GM21737 (cell line): ENCODE results near the gene PGAP1.
A peak's percentile ranks its signal among the peaks of the same experiment; 100 is the strongest.
"Not testable (repeated sequence)": the region's sequence is repeated elsewhere in the genome, so short reads cannot be mapped to it uniquely, and the experiment has no call there.

Experiments
- ATAC-seq: cut with Tn5 transposase; IDR thresholded peaks from one replicate; pipeline ENCODE4 v1.9.1; 2021; ENCODE audit warnings: mild to moderate bottlenecking, moderate library complexity; ENCODE audit not compliant: unreplicated experiment

PGAP1 gene

DNA sequence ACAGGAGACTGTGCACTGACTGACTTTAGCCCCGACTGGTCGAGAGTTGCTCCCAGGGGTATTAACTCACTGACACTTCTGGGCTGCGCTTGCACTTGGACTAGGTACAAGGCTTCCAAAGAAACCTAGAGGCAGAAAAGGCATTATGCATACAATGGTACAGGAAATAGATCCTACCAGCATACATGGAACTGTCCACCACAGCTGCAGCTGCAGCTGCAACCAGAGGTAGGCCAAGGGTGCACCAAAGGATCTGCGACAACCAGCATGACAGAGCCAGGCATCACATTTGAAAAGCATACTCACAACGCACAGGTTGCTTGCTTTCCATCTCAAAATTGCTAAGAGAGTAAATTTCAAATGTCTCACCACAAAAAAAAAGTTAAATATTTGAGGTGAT is 22.6 kb upstream of the PGAP1 start:
- ATAC-seq: no peak

DNA sequence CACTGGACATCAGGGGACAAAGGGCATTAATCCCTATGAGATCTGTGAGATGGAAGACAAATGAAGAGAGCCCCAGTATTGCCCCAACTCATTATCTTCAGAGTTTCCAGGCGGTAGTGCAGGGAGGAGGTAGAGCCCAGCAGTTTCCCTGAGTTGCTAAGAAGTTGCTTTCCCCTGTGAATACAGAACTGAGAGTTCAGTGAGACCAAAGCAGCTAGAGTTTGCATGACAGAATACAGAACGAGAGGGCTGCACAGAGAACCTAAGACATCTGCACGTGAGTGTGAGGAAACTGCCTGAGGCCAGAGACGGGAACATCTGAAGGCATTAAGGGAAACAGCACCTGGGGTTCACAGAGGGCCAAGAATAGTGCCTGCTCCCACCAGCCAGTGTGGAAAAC is 18.1 kb upstream of the PGAP1 start:
- ATAC-seq: peak; percentile 93

DNA sequence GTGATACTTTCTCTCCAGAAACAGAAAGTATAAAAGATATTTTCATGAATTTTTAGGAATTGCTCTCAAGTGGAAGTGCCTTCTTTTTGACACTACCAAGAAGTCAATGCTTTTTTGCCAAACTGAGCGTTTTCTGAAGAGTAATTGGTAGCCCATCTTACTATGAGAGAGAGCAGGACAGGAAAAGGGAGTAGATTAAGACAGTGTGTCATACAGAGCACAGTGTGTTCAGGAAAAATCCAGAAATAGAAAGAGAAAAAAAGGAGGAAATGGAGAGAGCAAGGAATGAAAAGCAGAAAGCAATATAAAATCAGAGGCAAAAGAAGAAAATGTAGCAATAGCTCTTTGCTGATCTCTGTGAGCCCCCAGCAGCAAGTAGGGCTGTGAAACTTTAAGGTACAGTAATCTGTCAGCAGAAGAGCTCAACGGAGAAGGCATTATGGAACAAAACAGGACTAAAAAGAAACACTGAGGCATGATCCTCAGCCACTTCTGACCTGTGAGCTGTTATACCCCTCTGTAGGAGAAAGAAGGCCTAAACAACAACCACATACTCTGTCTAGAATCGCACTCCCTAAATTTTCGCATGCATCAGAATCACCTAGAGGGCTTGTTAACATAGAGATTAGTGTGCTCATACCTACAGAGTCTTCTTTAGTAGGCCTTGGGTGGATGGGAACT is 15.0 kb upstream of the PGAP1 start:
- no peak for ATAC-seq

DNA sequence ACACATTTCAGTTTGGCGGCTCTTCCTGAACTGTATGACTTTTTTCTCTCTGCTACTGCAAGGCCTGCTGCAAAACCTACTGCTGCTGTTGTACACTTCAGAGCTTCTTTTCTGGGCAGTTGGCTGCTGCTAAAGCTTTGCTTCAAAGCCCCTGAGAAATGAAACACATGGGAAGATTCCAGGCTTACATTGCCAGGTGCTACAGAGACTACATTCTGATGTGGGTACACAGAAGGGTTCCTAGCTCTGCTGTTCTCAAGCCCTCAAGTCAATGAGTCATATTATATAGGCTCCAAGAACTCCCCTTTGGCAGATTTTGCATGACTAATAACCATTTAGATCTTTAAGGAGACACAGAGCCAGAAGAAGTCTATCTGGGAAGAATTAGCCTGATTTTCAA is 12.9 kb upstream of the PGAP1 start:
- no peak for ATAC-seq

DNA sequence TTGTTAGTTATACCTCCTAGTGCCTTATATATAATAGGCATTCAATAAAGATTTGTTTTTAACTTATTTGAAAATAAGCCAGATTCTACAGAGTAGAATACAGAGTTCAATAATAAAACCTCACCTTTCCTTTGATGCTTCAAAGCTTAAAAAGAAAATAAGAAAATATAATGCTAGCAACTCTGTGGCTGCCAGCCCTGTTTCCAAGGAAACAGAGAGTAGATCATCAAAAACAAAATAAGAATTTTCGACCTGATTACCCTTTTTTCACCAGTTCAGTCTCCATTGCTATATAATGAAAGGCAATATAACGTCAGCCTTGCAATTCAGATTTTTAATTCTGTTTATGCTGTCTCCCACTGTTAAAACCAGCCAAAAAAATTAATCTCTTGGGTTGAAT is 8.9 kb upstream of the PGAP1 start:
- ATAC-seq: no peak

DNA sequence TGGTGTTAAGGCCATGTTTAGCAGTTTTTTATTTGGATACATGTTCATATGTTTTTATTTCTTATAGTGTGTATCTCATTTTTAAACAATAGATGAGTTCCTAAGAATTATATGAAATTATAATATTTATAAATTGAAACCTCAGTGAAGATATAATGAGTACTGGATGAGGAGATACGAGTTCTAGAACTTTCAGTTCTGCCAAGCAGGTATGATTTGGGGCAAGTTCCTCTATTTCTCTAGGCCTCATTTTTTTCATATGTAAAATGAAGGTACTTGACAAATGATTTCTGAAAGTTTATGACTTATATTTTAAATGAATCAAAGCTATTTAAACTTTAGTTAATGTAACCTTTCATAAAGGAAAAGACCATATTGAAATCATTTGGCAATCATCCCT is 8.2 kb upstream of the PGAP1 start:
- ATAC-seq: no peak

DNA sequence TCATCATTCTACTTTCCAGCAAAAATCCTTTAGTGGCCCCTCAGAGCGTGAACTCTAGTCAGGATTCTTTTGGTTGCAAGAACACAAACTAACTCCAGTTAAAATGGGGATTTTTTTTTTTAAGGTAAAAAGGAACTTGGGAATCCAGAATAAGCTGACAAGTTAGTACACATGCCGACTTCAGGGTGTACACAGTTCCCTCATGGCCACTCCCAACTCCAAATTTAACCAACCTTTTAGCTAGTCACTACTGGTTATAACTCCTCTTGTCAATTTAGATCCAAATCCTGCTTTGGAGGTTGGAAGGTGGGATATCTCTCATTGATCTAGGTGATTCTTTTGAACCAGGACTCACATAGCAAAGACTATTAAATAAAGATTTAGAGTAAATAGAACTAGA is 5.0 kb upstream of the PGAP1 start:
- no peak for ATAC-seq

DNA sequence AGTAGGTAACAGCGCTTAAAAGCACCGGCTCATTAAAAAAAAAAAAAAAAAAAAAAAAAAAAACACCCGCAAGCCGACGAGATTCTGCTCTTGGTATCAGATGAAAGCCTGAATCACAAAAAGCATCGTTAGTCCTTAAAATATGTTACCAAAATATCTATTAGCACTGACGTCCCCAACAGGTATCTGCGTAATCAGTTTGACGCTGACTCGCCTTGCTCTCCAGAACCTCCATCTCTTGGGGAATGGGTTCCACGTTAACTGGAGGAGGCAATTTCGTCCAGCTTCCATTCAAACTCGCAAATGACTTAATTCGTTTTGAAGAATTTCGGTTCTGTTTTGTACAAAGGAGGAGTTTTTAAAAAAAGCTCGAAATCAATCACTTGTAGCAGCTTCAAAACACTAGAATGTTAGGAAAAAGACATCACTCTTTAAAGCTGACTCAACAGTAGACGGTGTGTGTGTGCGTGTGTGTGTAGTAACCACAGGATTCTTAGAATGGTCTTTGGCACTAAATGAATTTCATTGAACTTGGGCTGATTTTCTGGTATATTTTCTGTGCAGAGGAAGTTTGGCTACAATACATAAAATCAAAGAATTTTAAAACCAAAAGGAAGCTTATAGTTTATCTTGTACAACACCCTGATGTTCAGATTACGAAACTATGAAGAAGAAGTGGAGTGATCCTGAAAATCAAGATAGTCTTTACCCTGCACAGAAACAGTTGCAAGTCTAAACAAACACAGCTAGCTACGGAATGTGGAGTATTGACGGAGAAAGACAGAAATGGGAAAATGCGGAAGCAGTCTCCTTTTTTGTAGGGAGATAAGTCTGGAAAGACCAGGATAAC is 1.1 kb upstream of the PGAP1 start:
- ATAC-seq: no peak

DNA sequence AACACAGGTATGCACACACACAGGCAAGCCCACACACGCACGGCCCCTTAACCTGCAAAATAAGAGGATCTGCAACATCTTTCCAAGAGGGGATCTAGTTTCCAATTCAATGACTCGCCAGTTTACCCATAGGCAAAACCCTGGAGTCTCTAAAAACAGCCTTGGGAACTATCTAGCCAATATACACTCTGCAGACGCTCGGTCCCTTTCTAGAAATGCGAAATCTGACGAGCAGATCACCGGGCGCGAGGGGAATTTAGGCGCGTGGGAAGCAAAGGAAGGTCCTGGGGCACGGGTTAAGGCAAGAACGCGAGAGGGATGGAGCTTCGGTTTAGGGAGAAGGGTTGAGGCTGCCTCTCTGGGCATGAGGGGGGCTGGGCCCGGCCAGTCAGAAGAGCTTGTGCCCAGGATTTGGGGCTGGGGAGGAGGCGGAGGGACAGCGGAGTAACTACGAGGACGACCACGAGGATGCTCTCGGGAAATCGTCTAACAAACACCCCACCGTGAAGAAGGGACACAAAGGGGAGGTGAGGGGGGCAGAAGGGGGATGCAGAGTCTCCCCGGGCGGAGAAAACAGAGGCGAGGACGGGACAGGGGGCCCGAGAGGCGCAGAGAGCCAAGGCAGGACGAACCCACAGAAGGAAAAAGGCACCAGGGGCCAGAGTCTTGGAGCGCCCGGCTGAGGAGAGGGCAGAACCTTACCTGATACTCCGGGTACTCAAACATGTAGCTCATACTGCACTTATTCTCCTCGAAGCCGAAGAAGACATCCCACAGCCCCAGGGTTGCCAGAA is 542 bp downstream of the PGAP1 start:
- ATAC-seq: peak; percentile 30

DNA sequence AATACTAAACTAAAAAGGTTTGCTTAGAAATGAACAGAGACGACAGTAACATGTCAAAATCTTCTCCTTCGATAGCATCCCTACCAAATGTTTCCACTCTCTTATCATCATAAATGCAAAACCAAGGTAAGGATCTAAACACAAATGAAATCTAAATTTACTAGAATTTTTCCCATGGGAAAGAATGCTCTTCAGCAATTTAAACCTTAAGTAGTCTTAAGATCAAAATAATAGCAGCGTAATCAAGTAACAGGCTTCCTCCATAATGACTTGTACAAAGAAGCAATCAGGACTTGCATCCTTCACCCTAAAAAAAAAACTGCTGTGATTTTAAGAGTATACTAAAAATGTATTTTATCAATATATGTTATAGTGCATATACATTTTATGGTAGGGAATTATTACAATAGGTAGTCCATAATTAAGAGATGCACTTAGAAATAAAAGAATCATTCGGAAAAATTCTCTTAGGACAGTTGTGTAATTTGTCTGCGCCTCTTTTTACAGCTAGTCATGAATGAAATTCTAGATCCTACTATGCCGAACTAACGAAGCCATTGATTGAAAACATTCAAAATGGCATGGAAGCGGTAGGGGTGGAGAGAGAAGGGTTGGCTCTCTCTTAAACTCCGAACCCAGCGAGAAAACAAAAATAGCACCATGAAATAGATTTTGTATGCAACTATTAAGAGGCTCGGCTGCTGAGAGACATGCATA is 1.3 kb downstream of the PGAP1 start:
- ATAC-seq: no peak

DNA sequence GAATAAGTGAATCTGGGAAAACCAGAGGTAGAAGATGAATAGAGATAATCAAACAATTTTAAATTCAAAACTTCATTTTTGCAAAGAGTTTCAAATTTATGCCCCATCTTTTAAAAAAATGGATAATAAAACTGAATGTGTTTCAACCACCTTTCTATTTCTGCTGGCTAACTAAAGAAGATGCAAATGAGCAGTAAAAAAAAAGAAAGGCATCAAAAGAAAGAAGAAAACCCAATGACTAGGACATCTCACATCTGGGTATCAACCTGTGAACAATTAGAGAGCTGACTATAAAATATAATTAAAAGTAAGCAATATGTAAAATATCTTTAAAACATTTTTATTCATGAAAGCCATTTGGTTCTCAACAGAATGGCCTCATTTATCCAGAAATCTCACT is 2.5 kb downstream of the PGAP1 start:
- no peak for ATAC-seq

DNA sequence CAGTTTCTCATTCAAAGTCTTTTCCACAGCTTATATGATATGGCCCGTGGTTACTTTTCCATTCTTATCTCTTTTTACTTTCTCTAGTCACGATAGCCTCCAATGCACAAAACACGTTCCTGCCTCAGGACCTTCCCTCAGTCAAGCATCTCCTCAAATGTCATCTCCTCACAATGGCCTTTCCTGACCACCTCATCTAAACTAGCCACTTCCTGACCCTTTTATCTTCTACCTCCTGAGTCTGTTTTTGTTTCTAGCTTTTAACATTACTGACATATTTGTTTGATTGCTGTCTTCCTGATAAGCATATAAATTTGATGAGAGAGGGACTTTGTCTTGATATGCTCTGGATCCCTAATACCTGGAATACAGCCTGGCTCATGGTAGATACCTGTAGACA is 7.6 kb downstream of the PGAP1 start:
- ATAC-seq: no peak

DNA sequence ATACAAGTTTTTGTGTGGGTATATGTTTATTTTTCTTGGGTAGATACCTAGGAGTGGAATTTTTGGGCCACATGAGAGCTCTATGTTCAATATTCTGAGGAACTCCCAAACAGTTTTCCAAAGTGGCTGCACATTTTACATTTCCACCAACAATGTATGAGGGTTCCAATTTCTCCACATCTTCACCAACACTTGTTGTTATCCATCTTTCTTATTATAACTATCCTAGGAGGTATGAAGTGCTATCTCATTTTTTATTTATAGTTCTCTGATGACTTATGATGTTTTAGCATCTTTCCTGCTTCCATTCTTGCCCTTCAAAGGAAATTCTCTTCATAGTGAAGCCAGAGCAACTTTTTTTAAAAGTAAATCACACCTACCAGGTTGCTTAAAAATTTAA is 8.7 kb downstream of the PGAP1 start:
- no peak for ATAC-seq

DNA sequence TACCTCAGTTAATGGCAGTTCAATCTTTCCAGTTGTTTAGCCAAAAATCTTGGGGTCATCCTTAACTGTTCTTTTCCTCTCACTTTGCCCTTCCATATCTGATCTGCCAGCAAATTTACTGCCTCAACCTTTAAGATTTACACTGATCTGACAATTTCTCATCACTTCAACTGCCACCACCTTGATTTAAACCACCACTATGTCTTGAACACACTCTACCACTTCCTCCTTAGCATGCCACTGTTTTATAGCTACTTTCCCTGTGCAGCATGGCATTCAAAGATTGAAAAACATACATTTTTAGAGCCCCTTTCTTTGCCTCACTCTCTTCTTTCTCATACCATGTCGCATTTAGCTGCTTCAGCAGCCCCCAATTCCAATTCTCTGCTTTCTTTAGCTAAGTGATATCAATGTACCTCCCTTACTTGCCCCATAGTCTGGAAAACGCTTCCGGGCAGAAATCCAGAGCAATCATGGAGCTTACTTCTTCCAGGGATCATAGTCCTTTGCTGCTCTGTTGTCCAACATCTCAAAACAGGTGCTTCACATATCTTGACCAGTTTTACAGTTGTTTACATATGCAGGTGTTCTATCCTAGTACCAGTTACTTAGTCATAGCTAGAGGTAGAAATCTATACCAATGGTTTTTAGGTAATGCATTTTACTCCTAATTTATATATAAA is 10.9 kb downstream of the PGAP1 start:
- no peak for ATAC-seq

DNA sequence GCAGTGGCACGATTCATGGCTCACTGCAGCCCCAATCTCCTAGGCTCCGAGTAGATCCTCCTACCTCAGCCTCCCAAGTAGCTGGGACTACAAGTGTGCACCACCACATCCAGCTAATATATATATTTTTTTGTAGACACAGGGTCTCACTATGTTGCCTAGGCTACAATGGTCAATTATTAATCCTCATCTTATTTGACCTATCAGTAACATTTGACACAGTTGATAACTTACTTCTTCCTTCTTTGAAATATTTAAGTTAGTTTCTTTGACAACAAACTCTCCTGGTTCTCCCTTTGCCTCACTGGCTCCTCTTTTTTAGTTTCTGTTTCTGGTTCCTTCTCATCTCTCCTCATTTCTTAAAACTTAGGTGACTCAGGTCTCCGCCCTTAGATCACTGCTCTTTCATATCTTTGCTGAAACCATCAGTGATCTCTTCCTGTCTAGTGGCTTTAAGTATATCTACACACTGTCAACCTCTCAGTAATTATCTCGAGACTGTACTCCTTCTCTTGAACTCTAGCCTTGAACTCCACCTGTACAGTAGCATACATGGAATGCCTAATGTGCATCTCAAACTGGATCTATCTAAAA is 11.5 kb downstream of the PGAP1 start:
- ATAC-seq: peak; percentile 83

DNA sequence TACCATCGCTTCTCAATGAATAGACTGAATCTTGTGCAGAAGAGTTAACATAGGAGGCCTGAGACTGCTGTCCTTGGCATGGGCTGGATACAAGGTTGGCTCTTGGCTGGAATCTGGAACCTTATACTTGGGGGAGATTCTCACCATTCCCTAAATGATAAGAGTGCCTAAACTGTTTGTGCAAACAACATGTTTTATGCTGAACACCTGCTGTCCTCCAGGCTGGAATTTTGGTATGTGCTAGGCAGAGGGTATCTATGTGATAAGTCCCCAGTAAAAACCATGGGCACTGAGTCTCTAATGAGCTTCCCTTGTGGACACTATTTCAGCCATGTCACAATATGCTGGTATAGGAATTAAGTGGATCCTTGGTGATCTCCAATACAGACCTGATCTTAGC is 12.8 kb downstream of the PGAP1 start:
- ATAC-seq: no peak

DNA sequence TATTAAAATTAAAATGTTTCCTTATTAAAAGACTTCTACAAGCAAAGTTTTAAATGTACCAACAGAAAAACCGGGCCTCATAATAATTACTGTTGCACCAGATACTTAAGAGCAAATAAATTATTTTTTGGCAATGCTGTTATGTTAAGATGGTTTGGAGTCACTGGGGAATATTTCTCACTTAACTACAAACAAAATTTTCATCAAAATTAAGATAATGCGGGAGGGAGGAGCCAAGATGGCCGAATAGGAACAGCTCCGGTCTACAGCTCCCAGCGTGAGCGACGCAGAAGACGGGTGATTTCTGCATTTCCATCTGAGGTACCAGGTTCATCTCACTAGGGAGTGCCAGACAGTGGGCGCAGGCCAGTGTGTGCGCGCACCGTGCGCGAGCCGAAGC is 21.1 kb downstream of the PGAP1 start:
- ATAC-seq: not testable (repeated sequence)

DNA sequence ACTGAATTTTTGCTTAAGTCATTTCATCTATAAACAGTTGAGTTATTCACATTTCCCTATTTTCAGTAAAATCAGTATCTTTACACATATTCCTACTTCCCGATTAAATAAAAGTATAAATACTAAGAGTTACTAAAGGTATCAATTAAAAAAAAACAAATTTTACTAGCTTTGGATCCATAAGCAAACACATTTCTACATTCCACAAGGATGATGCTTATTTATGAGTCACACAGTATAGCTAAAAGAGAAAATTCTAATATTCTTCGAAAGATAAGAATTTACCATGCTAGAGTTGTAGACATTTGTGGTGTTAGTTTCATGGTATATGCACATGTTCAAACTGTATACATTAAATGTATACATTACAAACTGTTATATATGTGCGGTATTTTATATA is 23.7 kb downstream of the PGAP1 start:
- no peak for ATAC-seq

DNA sequence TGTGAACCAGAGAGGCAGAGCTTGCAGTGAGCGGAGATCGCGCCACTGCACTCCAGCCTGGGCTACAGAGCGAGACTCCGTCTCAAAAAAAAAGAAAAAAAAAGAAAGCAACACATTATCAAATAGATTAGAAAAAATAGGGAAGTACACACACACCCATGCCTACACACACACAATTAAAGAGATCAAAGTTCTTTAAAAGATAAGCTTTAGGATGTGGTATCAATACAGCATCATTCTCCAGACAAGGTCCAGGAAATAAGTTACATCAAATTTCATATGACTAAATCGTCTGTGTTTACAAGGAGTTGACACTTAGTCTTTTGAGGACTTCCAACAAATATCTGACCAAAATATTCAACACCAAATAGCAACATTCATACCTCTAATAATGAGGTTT is 25.7 kb downstream of the PGAP1 start:
- ATAC-seq: no peak

DNA sequence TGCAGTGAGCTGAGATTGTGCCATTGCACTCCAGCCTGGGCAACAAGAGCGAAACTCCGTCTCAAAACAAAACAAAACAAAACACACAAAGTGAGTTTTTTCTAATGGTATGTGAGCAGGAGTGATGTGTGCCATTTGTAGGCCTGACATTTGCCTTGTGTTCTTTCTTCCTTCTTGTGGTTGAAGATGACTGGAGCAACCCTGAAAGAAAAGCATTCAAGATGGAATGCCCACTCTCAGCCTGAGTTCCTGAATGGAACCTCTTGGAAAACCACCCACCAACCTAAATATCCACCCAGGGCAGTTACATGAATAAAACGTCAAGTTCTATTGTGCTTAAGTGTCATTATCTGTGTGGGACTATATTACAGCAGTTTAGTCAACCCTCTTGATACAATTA is 26.5 kb downstream of the PGAP1 start:
- ATAC-seq: no peak
